GM12864 (cell line): ENCODE data around the gene MYH11.

Experiments
- DNase-seq: peaks from one replicate; pipeline ENCODE4 v3.0.0-alpha.2; 2011; ENCODE audit warnings: low read depth
- H3K4me3 ChIP-seq: 2 replicates; pipeline ENCODE4 v1.5.1; 2011; ENCODE audit warnings: mild to moderate bottlenecking, low read depth, low read length, control low read depth
- CTCF ChIP-seq: IDR thresholded peaks from 2 replicates; pipeline ENCODE4 v1.5.1; 2011; ENCODE audit warnings: low read depth, mild to moderate bottlenecking, moderate library complexity, low read length, control low read depth, inconsistent platforms; ENCODE audit errors: missing control alignments

MYH11 gene

GRCh38 chr16:15887283-15887682 lies 30.5 kb upstream of the MYH11 start:
- no peak for DNase-seq
- peak overlapping the region; percentile 93 for H3K4me3 ChIP-seq
- TF ChIP-seq CTCF: no peak

- no peak overlapping the region for H3K4me3 ChIP-seq
- TF ChIP-seq CTCF: no peak
- DNase-seq: no peak
Measured at GRCh38 chr16:15886078-15886477, 29.2 kb upstream of the MYH11 start.

DNA sequence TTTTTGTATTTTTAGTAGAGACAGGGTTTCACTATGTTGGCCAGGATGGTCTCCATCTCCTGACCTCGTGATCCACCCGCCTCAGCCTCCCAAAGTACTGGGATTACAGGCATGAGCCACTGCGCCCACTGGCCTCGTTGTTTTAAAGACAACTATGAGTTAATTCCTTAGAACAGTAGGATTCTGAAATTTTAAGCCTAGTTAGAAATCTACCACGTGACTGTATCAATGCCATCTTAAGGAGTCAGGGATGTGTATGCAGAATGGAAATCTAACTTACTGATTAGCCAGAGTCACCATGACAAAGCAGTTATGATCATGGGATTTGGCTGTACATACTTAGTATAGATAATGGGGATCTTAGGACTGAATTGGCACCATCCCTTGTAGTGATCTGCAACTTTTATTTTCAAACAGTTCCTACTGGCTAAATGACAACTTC lies 28.8 kb upstream of the MYH11 start:
- DNase-seq: no peak
- no peak overlapping the region for H3K4me3 ChIP-seq
- no peak for TF ChIP-seq CTCF

DNA sequence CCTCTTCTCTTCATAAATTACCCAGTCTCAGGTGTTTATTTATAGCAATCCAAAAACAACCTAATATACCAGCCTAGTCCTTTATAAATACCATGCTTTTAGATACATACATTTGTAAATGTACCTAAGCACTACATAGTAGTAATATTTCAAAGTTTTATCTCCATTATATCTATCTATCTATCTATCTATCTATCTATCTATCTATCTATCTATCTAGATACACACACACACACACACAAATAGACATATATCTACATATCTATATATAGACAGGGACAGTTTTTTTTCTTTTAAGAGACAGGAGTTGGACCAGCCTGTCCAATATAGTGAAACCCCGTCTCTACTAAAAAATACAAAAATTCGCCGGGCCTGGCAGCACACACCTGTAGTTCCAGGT lies 25.7 kb upstream of the MYH11 start:
- no peak for DNase-seq
- H3K4me3 ChIP-seq: no peak overlapping the region
- TF ChIP-seq CTCF: no peak

DNA sequence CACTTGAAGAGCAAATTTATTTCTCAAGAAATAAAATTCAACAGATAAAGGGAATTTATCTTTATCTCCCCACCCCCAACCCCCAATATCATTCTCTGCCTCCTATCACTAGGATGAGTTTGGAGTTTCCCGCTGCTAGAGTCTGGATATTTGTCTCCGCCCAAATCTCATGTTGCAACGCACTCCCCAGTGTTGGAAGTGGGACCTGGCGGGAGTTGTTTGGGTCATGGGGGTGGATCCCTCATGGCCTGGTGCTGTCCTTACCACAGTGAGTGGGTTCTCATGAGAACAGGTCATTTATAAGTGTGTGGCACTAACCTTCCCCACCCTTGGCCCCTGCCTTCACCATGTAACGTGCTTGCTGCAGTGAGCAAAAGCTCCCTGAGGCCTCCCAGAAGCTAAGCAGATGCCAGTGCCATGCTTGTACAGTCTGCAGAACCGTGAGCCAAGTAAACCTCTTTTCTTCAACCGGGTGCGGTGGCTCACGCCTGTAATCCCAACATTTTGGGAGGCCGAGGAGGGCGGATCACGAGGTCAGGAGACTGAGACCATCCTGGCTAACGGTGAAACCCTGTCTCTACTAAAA lies 25.1 kb upstream of the MYH11 start:
- H3K4me3 ChIP-seq: no peak overlapping the region
- no peak for DNase-seq
- no peak for TF ChIP-seq CTCF

- H3K4me3 ChIP-seq: no peak overlapping the region
- DNase-seq: no peak
- TF ChIP-seq CTCF: no peak
Measured at GRCh38 chr16:15880434-15881308, 23.8 kb upstream of the MYH11 start.
